IMR-90 (cell line): ENCODE data around the gene DYNLT2B.

Experiments
- CTCF ChIP-seq: conservative IDR thresholded peaks from 2 replicates; pipeline ENCODE4 v1.5.1; 2012; ENCODE audit warnings: mild to moderate bottlenecking, low read depth, low read length, improper control_type of control experiment
- ELK1 ChIP-seq: fragments of 150-350 bp; IDR thresholded peaks from 2 replicates; pipeline ENCODE4 v1.6.1; 2016; ENCODE audit warnings: low read depth, mild to moderate bottlenecking, low read length, moderate library complexity, borderline replicate concordance
- POLR2A ChIP-seq: IDR thresholded peaks from 2 replicates; pipeline ENCODE4 v1.6.1; 2012; ENCODE audit warnings: mild to moderate bottlenecking, low read depth, low read length
- RCOR1 ChIP-seq: IDR thresholded peaks from 2 replicates; pipeline ENCODE4 v1.6.1; 2012; ENCODE audit warnings: mild to moderate bottlenecking, low read length, improper control_type of control experiment; ENCODE audit not compliant: insufficient replicate concordance

- TF ChIP-seq ELK1: no peak
- TF ChIP-seq CTCF: no peak
- no peak for TF ChIP-seq POLR2A
- TF ChIP-seq RCOR1: no peak
These were observed 3.4 kb downstream of the DYNLT2B start for GRCh38 chr3:196314597-196314996.
